AG10803 (cell line): ENCODE measurements around the gene SPC25.

ENCODE experiments used
- DNase-seq: peaks from one replicate; pipeline ENCODE4 v3.0.0; 2010; ENCODE audit warnings: low read depth
- H3K4me3 ChIP-seq: 2 replicates; pipeline ENCODE4 v1.5.1; 2011; ENCODE audit warnings: mild to moderate bottlenecking, low read length, control low read depth
- CTCF ChIP-seq: conservative IDR thresholded peaks from 2 replicates; pipeline ENCODE4 v1.5.1; 2011; ENCODE audit warnings: mild to moderate bottlenecking, low read length, control low read depth, inconsistent platforms

The SPC25 gene

GRCh38 chr2:168929031-168929430 lies 38.8 kb upstream of the SPC25 start:
- no peak for DNase-seq
- TF ChIP-seq CTCF, result no peak

GRCh38 chr2:168928113-168928831 lies 38.0 kb upstream of the SPC25 start:
- TF ChIP-seq CTCF, result no peak
- no peak overlapping the region for H3K4me3 ChIP-seq
- no peak for DNase-seq

More at GRCh38 chr2:168929031-168929430, 38.8 kb upstream of the SPC25 start:
- no peak overlapping the region for H3K4me3 ChIP-seq

- no peak for DNase-seq
- TF ChIP-seq CTCF, result no peak
- no peak overlapping the region for H3K4me3 ChIP-seq
Measured at GRCh38 chr2:168926621-168927386, 36.6 kb upstream of the SPC25 start.

GRCh38 chr2:168920504-168921157 lies 30.4 kb upstream of the SPC25 start:
- peak; percentile 21 for DNase-seq
- no peak overlapping the region for H3K4me3 ChIP-seq
- peak; percentile 64 for TF ChIP-seq CTCF

- DNase-seq, result no peak
- no peak overlapping the region for H3K4me3 ChIP-seq
- TF ChIP-seq CTCF, result no peak
Measured at GRCh38 chr2:168916331-168916675, 26.1 kb upstream of the SPC25 start.

- no peak for TF ChIP-seq CTCF
- no peak for DNase-seq
Measured at GRCh38 chr2:168915441-168916330, 25.5 kb upstream of the SPC25 start.

More at GRCh38 chr2:168915441-168916330, 25.5 kb upstream of the SPC25 start:
- no peak overlapping the region for H3K4me3 ChIP-seq
